ENCODE results near the gene TMEM187.

GRCh38 chrX:153926552-153926857 is 46.0 kb upstream of the TMEM187 start:
- TF ChIP-seq CTCF (IDR thresholded peaks at IDR 0.05) (no peak), POLR2A (IDR thresholded peaks at IDR 0.05) (no peak)

Measured in adrenal gland (tissue), 5 donors.